BLaER1 (cell line): ENCODE measurements around the gene COL13A1.

Experiments
- H3K27ac ChIP-seq: shearing (Covaris generic); formaldehyde crosslinking; 2 replicates; pipeline ENCODE4 v1.8.1; 2022
- H3K27me3 ChIP-seq: shearing (Covaris generic); formaldehyde crosslinking; 2 replicates; pipeline ENCODE4 v1.8.1; 2022
- H3K36me3 ChIP-seq: shearing (Covaris generic); formaldehyde crosslinking; 2 replicates; pipeline ENCODE4 v1.8.1; 2022
- H3K4me1 ChIP-seq: shearing (Covaris generic); formaldehyde crosslinking; 2 replicates; pipeline ENCODE4 v1.8.1; 2022
- H3K4me2 ChIP-seq: shearing (Covaris generic); formaldehyde crosslinking; 2 replicates; pipeline ENCODE4 v1.8.1; 2022
- H3K4me3 ChIP-seq: shearing (Covaris generic); formaldehyde crosslinking; 2 replicates; pipeline ENCODE4 v1.8.1; 2022
- H3K9ac ChIP-seq: shearing (Covaris generic); formaldehyde crosslinking; 2 replicates; pipeline ENCODE4 v1.8.1; 2022
- H3K9me3 ChIP-seq: shearing (Covaris generic); formaldehyde crosslinking; 2 replicates; pipeline ENCODE4 v1.8.1; 2022
- H4K20me1 ChIP-seq: shearing (Covaris generic); formaldehyde crosslinking; 2 replicates; pipeline ENCODE4 v1.8.1; 2022
- Cebpa-rat ChIP-seq: shearing (Covaris generic); IDR thresholded peaks from 2 replicates; pipeline ENCODE4 v1.8.1; 2022

Gene COL13A1

DNA sequence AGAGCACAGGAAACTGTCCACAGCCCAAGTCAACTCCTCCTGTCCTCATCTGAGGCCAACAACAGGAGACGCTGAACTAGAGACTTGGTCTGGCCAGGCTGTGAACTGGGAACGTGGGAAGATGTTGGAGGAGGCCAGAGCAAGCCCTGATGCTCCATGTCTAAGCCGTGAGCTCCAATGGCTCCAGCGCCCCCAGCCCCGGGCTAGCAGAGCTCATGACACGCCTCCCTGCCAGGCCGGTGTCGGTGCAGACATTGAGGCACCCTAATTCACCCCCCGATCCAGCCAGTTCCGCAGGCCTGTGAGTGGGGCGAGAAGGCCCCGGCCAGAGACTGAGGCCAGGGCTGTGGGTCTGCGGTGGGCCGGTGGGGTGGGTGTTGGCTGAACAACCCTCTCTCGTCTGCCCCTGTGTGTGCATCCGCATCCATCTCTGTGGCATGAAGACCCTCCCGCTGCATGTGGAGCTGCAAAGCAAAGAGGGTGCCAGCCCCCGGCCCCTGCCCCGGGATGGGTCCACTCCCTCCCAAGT is 141.7 kb downstream of the COL13A1 start:
- no peak for TF ChIP-seq Cebpa-rat
- H3K27ac ChIP-seq, result no peak overlapping the region
- H3K27me3 ChIP-seq, result no peaks in the 10 kb centered on the region
- H3K36me3 ChIP-seq, result no peaks in the 10 kb centered on the region
- no peaks in the 10 kb centered on the region for H4K20me1 ChIP-seq
- no peak overlapping the region for H3K9ac ChIP-seq
- H3K9me3 ChIP-seq, result peaks cover 18% of the 10 kb centered on the region
- no peak overlapping the region for H3K4me2 ChIP-seq
- no peak overlapping the region for H3K4me3 ChIP-seq
- H3K4me1 ChIP-seq, result peaks cover 16% of the 10 kb centered on the region

DNA sequence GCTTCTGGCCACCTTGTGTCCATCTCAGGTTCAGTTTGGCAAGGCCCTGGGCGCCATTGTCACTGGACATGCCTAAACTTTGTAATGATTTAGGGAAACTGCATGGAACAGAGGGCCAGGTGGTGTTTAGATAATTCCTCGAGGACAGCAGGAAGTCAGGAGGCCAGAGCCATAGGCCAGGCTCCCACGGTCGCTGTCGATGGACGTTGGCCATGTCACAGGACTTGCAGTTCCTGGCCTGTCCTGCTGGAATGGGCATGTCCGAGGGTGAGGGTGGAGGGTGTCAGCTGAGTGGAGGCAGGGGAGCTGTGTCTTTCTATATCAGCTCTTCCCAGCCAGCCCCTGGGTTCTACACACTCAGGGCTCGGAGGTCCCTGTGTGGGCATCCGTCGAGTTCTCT is 143.1 kb downstream of the COL13A1 start:
- TF ChIP-seq Cebpa-rat, result no peak
- Histone ChIP-seq H3K27me3 (no peaks in the 10 kb centered on the region), H3K9me3 (peaks cover 18% of the 10 kb centered on the region), H3K36me3 (no peaks in the 10 kb centered on the region), H3K9ac (no peak overlapping the region), H4K20me1 (no peaks in the 10 kb centered on the region), H3K4me3 (no peak overlapping the region), H3K4me1 (peaks cover 7% of the 10 kb centered on the region), H3K27ac (no peak overlapping the region), H3K4me2 (no peak overlapping the region)

DNA sequence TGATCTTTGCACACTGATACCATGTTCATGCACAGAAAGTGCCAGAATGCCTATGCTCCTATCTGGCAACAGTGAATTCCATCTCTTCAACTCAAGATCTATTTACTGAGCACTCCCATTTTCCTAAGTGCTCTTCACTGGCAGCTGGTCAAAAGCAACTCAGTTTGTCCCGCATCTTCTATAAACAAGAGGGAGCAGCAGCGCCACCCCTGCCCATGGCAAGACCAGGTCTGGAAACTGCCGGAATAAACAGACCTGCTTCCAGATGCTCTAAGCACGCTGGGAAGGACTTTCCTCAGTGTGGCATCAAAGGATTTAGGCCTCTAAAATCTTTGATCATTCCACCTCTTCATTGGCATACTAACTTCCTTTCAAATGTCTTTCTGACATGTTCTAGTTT is 146.6 kb downstream of the COL13A1 start:
- no peaks in the 10 kb centered on the region for H4K20me1 ChIP-seq
- no peak for TF ChIP-seq Cebpa-rat
- H3K9ac ChIP-seq, result no peak overlapping the region
- no peak overlapping the region for H3K27ac ChIP-seq
- no peaks in the 10 kb centered on the region for H3K27me3 ChIP-seq
- H3K36me3 ChIP-seq, result no peaks in the 10 kb centered on the region
- H3K9me3 ChIP-seq, result no peaks in the 10 kb centered on the region
- no peak overlapping the region for H3K4me2 ChIP-seq
- peaks cover 25% of the 10 kb centered on the region for H3K4me1 ChIP-seq
- H3K4me3 ChIP-seq, result no peak overlapping the region

DNA sequence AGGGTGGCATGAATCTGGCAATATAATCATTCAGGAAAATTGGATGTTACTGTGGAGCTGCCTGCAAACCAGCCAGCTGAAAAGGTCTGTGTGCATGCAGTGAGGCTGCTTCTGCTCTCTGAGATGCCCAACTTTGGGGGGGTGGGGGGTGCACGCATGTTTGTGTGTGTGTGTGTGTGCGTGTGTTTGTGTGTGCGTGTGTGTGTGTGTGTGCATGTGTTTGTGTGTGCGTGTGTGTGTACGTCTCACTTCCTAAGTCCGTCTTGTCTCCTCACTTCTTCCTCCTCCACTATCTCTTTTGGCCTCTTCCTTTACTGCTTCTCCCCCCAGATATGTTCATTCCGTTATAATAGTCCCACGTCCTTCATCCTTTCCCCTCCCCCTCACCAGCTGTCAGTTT is 148.1 kb downstream of the COL13A1 start:
- H4K20me1 ChIP-seq, result no peaks in the 10 kb centered on the region
- H3K9ac ChIP-seq, result no peak overlapping the region
- no peak for TF ChIP-seq Cebpa-rat
- H3K4me3 ChIP-seq, result no peak overlapping the region
- H3K36me3 ChIP-seq, result no peaks in the 10 kb centered on the region
- no peak overlapping the region for H3K4me2 ChIP-seq
- H3K9me3 ChIP-seq, result no peaks in the 10 kb centered on the region
- no peaks in the 10 kb centered on the region for H3K27me3 ChIP-seq
- no peak overlapping the region for H3K27ac ChIP-seq
- H3K4me1 ChIP-seq, result peaks cover 36% of the 10 kb centered on the region

DNA sequence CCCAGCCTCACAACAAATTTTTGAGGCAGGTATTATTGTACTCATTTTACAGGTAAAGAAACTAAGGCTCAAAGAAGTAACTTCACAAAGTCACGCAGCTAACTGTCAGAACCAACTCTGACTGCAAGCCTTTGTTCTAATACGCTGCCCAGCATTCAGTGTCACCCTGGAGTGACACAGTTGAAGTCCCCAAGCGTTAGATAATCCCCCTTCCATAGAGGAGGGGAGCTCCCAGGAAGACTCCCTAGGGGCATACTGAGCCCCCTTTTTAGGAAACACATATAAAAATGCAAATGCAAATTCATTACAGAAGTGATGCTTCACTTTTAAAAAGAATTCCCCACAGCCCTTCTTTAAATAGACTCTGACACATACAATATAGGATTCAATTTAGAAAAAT is 150.0 kb downstream of the COL13A1 start:
- H4K20me1 ChIP-seq, result no peaks in the 10 kb centered on the region
- H3K36me3 ChIP-seq, result no peaks in the 10 kb centered on the region
- no peaks in the 10 kb centered on the region for H3K9me3 ChIP-seq
- H3K9ac ChIP-seq, result peak overlapping the region; percentile 1; the same call in 1 of the 2 replicates
- no peaks in the 10 kb centered on the region for H3K27me3 ChIP-seq
- no peak for TF ChIP-seq Cebpa-rat
- peaks cover 30% of the 10 kb centered on the region for H3K4me1 ChIP-seq
- no peak overlapping the region for H3K4me3 ChIP-seq
- H3K4me2 ChIP-seq, result peak overlapping the region; percentile 52
- H3K27ac ChIP-seq, result no peak overlapping the region

DNA sequence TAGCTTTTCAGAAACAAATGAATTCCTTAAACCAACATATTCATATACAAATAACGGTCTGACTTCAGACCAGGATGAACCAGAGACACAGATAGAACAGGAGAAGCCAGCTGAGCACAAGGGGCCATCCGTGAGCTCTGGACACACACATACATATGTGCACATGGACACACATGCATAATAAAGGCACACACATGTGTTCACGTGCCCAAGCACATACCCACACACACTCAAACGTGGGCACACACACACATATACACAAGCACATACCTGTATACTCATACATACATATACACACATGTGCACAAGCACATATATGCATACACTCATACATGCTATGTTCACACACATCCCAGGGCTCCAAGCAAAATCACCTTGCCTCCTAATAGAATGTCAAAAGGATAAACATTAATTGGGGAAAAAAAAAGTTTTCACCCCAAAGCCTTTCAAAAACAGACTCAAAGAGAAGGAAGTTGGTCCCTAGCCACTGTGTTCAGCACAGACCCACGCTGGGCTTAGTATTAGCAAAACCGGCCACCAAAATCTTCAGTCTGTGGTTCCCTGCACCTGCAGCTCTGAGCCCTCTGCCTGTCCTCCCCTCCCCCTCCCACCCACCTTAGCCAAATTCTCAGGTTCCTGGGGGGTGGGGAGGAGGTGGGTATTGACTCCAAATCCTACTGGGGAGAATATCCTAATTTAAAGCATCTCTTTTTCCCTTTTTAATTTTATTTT is 150.5 kb downstream of the COL13A1 start:
- no peaks in the 10 kb centered on the region for H3K27me3 ChIP-seq
- H3K4me3 ChIP-seq, result no peak overlapping the region
- no peaks in the 10 kb centered on the region for H3K9me3 ChIP-seq
- H3K27ac ChIP-seq, result peak overlapping the region; percentile 76
- H4K20me1 ChIP-seq, result no peaks in the 10 kb centered on the region
- H3K36me3 ChIP-seq, result no peaks in the 10 kb centered on the region
- TF ChIP-seq Cebpa-rat, result no peak
- peak overlapping the region; percentile 78 for H3K4me2 ChIP-seq
- peaks cover 30% of the 10 kb centered on the region for H3K4me1 ChIP-seq
- peak overlapping the region; percentile 1; the same call in 1 of the 2 replicates for H3K9ac ChIP-seq

DNA sequence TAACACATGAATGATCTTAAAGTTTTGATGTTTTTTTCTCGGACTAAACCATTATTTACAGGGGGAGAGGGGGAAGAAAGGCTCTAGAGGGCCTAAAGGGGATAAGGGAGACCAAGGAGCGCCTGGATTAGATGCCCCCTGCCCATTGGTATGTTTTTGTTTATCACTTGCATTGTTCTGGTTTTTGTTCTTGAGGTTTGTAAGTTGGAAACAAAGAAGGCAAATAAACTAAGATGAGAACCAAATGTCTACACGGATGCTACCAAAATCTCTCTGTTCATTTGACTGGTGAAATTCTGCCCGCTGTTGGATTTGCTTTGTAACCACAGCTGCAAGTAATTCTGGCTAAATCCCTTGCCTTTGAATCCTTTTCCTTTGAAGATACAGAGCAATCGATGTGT is 151.1 kb downstream of the COL13A1 start:
- Histone ChIP-seq H3K36me3 (no peaks in the 10 kb centered on the region), H3K27ac (peak overlapping the region; percentile 76), H3K4me2 (peak overlapping the region; percentile 78), H3K9me3 (no peaks in the 10 kb centered on the region), H3K4me3 (no peak overlapping the region), H3K9ac (peak overlapping the region; percentile 59), H3K27me3 (no peaks in the 10 kb centered on the region), H3K4me1 (peaks cover 30% of the 10 kb centered on the region), H4K20me1 (no peaks in the 10 kb centered on the region)
- no peak for TF ChIP-seq Cebpa-rat

DNA sequence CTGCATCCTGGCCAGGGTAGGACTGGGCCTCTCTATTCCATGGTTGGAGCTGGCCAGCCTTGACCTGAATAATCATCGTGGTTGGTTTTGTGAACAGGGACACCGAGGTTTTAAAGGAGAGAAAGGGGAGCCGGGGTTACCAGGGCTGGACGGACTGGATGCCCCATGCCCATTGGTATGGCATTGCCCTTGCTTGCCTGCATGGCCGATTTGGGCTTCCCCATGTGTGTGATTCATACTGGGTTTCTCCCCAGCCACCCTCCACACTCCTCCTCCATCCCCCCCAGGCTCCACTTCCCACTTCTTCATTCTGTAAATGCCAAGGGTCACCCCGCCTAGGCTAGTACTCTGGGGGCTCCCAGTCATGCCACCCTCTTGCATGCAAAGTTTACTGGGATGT is 152.1 kb downstream of the COL13A1 start:
- Histone ChIP-seq H4K20me1 (no peaks in the 10 kb centered on the region), H3K4me1 (peaks cover 30% of the 10 kb centered on the region), H3K4me2 (peak overlapping the region; percentile 78), H3K27ac (no peak overlapping the region; the same call in 1 of the 2 replicates), H3K9ac (no peak overlapping the region), H3K36me3 (no peaks in the 10 kb centered on the region), H3K4me3 (no peak overlapping the region), H3K27me3 (no peaks in the 10 kb centered on the region), H3K9me3 (no peaks in the 10 kb centered on the region)
- no peak for TF ChIP-seq Cebpa-rat

DNA sequence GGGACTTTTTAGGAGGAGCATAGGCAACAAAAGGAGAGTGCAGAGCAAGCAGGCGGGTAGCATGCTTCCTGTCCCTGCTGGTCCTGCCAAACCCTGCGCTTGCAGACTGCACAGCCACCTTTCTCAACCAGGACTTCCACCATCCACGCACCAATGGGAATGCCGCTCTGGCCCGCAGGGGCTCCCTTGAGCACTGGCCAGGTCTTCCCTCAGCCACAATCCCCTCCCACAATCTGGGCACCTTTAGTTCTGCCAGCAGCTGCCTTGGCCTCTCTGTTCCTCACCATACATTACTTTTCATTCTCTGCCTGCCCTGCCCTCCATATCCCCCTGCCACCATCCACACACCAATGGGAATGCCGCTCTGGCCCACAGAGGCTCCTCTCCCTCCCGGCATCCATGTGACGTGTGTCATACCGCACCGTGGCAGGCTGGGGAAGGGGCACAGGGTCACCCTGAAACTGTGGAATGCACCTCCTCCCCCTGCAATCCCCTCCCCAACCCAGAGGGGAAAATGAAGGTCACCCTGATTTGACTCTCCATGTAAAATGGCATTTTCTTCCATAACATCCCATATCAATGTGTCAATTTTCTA is 153.6 kb downstream of the COL13A1 start:
- Histone ChIP-seq H3K4me2 (no peak overlapping the region), H3K4me1 (peaks cover 39% of the 10 kb centered on the region), H3K4me3 (no peak overlapping the region), H3K36me3 (no peaks in the 10 kb centered on the region), H3K9ac (no peak overlapping the region), H4K20me1 (no peaks in the 10 kb centered on the region), H3K27ac (no peak overlapping the region), H3K27me3 (no peaks in the 10 kb centered on the region), H3K9me3 (no peaks in the 10 kb centered on the region)
- TF ChIP-seq Cebpa-rat, result no peak
